HG03066 (cell line): ENCODE results near the gene NDUFB7.

ENCODE experiments used
- ATAC-seq: cut with Tn5 transposase; IDR thresholded peaks from one replicate; pipeline ENCODE4 v1.9.1; 2021; ENCODE audit warnings: low read depth; ENCODE audit not compliant: unreplicated experiment

Gene NDUFB7

DNA sequence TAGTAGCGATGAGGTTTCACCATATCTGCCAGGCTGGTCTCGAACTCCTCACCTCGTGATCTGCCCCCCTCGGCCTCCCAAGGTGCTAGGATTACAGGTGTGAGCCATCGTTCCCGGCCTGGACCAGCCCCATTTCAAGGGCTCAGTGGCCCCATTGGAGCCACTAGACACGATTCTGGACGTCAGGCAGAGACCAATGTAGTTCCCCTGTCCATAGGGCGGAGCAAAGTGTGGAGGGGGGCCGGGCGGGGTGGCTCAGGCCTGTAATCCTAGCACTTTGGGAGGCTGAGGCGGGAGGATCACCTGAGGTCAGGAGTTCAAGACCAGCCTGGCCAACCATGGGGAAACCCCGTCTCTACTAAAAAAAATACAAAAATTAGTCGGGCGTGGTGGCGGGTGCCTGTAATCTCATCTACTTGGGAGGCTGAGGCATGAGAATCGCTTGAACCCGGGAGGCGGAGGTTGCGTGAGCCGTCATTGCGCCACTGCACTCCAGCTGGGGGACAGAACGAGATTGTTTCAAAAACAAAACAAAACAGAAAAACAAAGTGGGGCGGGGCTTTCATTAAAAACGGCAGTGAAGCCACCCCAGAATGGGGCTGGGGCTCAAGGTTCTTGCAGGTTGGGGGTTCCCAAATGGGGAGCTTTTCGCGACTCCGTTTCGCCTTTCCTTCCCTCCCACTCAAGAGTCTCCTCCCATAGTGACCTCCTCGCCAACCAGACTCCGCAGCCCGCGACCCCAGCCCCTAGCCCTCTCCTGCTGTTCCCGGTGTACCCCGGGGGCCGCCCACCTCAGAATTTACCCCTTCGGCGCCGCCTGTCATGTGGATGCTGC, 43.2 kb downstream of the NDUFB7 start:
- ATAC-seq = no peak

DNA sequence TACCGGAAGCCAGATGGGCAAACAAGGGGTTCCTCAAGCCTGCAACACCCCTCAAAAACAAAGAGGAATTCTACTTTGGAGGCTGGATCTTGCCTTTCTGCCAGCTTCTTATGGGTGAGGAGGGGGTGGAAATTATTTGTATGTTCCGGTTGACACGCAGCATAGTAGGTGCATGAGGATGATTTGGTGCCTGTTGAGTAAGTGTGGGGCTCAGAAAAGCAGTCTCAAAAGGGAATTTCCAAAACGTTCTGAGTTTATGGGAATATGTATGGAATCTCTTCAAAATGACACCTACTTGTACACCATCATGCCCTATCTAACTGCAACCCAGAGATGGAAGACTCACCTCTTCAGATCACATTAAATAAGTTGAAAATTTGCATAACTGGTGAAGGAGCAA, 45.4 kb downstream of the NDUFB7 start:
- no peak for ATAC-seq

DNA sequence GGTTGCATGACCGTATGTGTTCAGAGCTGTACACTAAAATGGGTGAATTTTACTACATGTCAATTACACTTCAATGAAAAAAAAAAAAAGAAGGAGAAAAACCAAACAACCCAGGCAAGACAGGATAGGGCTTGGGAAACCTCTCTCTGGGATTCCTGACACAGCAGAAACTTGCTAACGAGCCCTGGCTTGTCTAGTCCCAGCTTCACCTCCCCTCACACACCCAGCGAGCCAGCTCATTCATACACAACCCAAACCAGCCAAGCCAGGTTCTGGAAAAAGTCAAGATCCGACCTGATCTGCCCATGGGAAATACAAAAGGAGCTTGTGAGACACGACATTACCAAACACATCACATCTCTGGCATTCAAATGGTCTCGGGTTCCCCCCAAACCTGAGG, 46.1 kb downstream of the NDUFB7 start:
- ATAC-seq = no peak

DNA sequence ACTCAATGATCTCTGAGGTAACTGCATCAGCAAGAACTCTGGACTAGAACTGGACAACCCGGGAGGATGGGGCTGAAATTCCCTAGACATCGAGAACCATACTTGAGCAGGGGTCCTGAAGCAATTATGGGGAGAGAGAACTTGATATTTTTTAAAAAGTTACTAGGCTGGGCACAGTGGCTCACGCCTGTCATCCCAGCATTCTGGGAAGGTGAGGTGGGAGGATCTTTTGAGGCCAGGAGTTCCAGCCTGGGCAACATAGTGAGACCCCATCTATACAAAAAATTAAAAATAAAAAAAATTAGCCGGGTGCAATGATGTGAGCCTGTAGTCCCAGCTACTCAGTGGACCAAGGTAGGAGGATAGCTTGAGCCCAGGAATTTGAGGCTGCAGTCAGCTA, 51.3 kb downstream of the NDUFB7 start:
- no peak for ATAC-seq

DNA sequence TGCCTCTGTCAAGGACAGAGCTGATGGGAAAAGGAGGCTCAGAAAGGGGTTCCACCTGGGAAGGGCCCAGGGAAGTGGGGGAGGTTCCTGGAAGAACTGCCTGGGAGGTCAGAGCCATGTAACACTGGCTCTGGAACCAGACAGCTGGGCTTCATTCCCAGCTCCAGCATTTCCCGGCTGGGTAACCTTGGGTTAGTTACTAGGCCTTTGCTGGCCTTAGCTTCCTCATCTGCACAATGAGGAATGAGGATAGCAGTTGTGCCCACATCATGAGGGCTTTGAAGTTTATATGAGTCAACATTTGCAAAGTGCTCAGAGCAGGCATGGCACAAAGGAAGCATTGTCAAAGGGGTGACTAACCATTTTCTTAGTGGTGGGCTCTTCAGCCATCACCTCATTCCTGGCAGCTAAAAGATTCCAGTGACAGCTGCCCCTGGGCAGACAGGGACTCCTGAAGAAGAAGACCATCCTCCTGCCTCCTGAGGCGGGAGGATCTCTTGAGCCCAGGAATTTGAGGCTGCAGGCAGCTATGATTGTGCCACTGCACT, 51.9 kb downstream of the NDUFB7 start:
- no peak for ATAC-seq

DNA sequence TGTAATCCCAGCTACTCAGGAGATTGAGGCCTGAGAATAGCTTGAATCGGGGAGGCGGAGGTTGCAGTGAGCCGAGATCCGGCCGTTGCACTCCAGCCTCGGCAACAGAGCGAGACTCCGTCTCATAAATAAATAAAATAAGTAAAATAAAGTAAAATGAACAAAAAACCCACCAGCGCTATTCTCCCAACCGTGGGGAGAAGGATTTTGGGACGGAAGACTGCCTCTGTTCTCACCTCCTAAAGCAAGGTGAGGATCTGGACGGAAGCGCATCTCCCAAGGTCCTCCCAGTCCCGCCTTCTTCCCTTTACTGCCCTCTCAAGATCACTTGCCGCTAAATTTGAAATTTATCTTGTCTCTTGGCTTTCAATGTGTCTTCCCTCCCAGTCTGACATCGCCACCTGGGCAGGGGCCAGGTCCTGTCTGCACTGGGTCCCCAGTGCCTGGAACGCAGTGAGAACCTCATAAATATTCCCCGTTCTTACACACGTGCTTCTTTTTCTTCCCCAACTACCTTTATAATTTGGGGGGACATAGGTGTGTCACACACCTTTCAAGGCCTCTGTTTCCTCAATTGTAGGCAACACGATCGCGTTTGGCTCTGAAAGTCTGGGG, 52.5 kb downstream of the NDUFB7 start:
- ATAC-seq = no peak

DNA sequence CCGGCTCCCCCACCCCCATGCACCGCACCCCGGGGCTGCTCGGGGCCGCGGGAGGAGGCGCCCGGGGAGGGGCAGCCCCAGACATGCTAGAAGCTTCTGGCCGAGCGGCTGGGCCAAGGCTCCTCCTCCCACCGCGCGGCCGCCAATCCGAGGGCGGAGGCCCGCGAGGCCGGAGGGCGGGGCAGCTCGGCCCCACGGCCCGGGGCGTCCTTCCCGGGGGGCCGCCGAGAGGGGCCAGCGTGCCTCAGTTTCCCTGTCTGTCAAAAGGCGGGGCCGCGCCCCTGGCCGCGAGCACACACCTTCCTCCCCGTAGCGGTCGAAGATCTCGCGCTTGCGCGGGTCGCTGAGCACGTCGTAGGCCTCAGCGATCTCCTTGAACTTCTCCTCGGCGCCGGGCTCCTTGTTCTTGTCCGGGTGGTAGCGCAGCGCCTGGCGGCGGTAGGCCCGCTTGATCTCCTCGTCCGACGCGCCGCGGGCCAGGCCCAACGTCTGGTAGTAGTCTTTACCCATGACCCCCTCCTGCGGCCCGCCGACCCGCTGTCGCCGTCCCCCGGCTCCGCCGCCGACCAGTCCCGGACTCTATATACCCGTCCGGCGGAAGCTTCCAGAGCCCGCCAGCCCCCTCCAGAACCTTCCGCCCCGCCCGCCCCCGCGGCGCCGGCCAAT, 53.9 kb downstream of the NDUFB7 start, which contains the start of gene DNAJB1:
Gene DNAJB1 (minus strand): TSS at position 558 of the 666 bp plus-strand sequence. CDS start 48 bp downstream, at position 510.
- ATAC-seq = peak; percentile 58

DNA sequence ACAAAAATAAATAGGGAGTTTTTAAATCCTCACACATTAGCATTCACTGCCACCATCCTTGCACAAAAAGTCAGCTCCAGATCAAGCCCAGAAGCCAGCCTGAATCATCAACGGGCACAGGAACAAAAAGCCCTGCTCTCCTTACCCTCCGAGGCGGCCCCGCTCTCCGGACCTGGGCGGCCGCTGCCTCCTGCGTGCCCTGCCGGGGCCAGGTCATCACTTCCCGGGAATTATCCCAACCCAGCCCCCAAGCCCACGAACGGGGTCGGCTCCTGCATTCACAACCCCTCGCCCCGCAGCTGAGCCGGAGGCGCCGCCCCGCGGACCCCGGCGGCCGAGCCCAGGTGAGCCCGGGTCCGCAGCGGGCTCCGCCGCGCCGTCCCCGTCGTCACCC, 54.4 kb downstream of the NDUFB7 start:
- no peak for ATAC-seq

DNA sequence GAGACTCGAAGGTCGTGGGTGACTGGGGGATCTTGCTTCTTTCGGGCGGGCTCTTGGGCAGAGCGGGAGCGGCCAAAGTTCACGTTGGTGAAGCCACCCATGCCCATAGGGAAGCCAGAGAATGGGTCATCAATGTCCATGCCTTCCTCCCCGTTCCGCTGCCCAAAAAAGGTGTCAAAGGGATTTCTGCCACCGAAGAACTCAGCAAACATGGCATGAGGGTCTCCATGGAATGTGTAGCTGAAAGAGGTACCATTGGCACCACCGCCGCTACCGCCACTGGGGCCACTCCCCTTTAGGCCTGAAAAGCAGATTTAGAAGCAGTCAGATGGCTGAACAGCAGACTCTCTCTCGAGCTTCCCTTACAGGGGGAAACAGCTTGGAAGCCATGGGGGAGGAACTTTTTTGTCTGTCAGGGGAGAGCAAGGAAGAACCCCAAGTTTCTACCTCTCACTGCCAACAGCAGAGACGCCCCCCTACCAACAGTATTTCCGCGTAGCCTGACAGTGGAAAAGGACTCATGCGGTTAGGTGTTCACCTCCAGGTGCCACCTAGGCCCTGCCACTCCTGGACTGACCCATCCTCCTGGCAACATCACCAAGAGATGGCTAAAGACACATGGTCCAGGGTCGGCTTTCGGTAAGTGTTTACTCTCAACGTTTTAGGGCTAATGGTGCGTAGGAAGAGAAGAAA, 55.0 kb downstream of the NDUFB7 start:
- no peak for ATAC-seq
